ENCODE measurements around the gene CAMK2G.
"Not testable (repeated sequence)": the region's sequence is repeated elsewhere in the genome, so short reads cannot be mapped to it uniquely, and the experiment has no call there.

The CAMK2G gene

DNA sequence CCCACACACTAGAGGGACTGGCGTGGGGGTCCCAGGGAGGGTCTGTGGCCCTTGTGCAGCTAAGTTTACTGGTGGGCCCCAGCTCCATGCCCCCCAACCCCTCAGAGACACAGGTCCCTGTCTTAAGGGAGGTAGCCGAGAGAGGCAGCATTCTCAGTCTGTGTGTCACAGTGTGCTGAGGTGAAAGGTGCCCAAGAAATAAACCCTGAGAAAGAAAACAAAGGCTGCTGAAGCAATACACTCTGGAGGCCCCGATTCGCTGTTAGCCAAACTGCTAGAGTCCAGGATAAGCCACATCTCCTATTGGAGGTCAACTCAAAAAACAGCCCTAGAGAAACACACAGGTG lies 34.3 kb downstream of the CAMK2G start:
- DNase-seq (ENCODE audit: low read depth), result no peak

DNA sequence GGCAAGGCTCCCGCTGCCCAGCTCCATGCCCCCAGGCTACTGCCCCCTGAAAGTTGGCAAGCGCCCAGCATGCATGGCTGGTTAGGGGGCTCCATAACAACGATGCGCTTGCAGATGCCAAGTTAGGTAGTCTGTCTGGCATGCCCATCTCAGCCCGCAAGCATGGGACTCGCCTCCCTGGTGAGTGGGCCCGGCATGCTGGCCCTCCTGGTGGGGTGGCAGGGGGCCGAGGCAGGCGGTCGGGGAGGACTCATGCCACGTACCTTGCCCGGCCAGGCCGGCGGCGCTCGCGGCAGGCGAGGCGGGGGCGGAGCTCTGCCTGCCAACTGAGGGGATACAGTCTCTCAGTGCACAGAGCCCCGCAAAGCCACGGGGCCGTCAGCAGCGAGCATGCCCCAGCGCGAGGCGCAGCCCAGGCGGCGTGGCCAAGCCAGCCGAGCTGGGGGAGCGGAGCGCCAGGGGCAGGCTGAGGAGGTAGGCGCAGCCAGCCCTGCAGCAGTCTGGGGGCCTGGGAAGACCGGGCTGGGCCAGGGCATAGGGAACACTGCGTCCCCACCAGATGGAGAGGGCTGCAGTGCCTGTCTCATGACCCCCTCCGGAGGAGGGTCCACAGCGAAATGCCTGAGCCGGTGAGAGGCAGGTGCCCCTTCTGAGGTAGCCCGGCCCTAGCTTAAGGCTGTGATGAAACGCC lies 34.9 kb downstream of the CAMK2G start:
- no peak for DNase-seq (ENCODE audit: low read depth)

- no peak for DNase-seq (ENCODE audit: low read depth)
These were observed 35.5 kb downstream of the CAMK2G start for GRCh38 chr10:73838827-73839226.

- no peak for DNase-seq (ENCODE audit: low read depth)
These were observed 36.3 kb downstream of the CAMK2G start for GRCh38 chr10:73838008-73838567.

DNA sequence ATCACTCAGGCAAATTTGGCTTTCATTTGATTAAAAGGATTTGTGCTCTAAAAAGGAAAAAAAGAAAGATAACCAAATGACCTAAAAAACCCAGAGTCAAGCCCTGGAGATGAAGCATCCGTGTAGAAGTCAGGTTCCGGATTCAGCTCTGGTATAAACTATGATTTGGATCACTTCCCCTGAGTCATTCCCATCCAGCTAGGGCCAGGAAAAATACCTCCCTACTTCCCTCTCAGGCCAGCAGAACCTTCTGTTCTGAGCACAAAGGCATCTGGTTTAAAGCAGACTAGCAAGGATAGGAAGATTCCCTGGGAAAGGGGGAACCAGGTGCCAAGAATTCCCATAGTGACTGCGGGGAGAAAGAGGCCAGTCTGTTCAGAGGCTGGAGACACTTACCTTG lies 37.3 kb downstream of the CAMK2G start:
- DNase-seq (ENCODE audit: low read depth), result peak; percentile 50

DNA sequence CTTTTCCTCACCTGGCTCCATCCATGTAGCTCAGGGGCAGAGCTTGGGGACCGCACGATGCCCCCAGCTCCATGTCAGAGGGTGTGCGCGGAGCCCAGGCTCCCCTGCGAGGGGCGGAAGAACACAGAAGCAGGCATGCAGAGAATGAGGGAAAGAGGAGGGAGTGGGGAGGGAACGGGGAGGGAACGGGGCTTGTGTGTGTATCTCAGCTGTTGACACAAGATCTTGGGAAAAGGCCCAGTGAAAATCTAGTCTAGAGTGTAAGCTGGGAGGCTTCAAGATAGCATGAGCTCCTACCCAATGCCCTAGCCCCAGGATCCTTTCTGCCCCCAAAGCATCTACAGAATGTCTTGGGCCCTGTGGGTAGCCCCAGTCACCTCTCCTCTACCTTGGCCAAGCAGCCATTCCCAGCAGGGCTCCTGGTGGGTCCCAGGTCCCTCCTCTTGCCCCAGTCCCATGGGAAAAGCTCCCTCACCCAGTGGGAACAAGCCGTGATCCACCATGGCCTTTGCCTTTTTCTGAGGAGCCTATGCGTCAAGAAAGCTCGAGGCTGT lies 37.9 kb downstream of the CAMK2G start:
- DNase-seq (ENCODE audit: low read depth), result no peak

DNA sequence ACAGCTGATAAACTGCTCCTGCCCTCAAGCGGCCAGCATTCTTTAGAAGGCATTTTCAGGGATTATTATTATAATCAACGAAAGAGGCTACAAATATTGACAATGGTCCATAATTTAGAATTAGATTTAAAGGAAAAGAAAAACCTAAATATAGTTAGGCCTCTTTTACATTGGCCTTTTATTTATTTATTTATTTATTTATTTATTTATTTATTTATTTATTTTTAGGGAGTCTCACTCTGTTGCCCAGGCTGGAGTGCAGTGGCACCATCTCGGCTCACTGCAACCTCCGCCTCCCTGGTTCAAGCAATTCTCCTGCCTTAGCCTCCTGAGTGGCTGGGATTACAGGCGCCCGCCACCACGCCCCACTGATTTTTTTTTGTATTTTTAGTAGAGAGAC lies 45.3 kb downstream of the CAMK2G start:
- not testable (repeated sequence) for DNase-seq (ENCODE audit: low read depth)

GRCh38 chr10:73828161-73828560 lies 46.2 kb downstream of the CAMK2G start:
- no peak for DNase-seq (ENCODE audit: low read depth)

DNA sequence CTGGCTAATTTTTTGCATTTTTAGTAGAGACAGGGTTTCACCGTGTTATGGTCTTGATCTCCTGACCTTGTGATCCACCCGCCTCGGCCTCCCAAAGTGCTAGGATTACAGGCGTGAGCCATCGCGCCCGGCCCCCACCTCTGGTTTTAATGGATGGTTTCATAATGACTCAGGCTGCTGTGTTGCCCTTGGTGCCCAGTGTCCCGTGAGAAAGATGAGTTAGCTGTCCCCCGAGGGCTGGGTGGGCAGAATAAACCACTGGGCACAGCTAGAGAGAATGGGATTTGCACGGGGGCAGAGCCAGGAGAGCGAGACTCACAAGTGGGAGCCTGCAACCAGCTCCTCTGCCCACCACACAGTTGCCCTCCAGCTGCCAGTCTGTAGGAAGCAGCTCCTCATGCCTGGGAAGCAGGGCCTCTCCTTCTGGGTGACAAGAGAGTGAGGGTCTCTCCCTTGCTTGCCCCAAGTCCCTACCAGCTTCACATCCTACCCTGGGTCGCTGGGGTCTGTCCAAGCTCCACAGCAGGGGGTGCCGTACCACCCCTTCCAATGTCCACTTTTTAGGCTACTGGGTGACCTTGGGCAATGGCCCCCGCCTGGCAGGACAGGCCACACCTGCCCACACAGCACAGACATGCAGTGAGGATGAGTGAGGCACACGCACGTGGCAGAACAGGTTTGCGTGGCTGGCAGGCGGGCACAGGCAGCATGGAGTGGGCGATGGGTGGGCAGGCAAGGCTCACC lies 46.8 kb downstream of the CAMK2G start:
- no peak for DNase-seq (ENCODE audit: low read depth)

DNA sequence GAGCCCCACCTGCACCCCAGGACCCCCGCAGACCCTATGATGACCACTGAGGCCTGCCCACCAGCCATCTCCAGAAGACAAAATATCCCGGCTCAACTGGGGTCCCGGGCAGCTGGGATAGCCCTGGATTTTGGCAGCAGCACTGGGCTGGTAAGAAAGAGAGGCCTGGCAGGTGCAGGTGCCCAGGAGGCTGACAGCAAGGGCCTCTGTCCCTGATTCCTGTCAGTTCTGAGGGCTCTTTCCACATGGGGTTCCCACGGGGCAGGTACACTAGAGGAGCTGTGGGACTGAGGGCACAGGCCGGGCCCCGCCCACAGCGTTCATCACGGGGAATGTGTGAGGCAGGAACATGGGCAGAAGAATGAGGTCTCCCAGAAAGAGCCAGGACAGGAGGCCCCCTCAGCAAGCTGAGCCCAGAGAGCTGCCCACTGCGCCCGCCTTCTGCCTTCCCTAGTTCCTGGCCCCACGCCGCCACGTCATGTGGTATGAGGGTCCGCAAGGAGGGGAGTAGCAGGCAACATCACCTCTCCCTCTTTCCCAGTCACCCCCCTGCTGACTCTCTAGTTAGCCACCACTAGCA lies 50.1 kb downstream of the CAMK2G start:
- DNase-seq (ENCODE audit: low read depth), result no peak

DNA sequence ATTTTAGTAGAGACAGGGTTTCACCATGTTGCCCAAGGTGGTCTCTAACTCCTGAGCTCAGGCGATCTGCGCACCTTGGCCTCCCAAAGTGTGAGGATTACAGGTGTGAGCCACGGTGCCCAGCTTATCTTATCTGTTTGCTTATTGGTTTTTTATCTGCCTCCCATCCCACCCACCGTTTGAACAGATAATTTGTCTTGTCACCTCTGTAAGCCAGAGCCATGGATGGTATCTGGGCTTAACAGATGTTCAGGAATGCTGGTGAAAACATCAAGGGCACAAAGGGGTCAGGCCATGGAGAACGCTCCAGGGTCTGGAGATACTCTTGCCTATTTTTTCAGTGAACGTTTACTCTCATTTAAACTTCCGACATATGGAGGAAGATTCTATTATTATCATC lies 51.0 kb downstream of the CAMK2G start:
- no peak for DNase-seq (ENCODE audit: low read depth)

DNA sequence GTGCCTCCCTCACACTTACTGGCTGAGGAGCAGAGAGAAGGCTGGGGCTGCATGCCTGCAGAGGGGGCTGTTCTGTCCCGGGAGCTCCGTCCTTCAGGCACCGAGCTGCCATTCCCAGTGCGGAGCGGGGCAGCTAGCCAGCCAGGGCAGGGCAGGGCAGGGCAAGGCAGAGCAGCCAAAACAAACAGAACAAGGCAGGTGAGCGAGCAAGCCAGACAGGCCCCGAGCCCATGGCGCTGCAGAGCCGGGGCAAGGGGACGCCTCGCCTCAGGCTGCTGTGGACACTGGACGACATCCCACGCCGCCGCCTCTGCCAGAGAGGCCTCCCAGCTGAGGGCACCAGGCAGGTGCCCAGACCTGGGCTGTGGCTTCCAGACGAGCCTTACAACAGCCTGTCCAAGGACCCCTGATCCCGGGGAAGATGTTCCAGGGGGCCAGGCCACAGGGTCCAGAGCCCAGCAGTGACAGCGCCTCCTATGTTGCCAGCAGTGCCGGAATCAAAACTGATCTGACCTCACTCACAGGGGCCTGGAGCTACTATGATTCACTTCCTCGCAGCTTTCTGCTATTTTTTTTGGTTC lies 54.8 kb downstream of the CAMK2G start:
- no peak for DNase-seq (ENCODE audit: low read depth)

GRCh38 chr10:73819081-73819480 lies 55.3 kb downstream of the CAMK2G start:
- DNase-seq (ENCODE audit: low read depth), result no peak

DNA sequence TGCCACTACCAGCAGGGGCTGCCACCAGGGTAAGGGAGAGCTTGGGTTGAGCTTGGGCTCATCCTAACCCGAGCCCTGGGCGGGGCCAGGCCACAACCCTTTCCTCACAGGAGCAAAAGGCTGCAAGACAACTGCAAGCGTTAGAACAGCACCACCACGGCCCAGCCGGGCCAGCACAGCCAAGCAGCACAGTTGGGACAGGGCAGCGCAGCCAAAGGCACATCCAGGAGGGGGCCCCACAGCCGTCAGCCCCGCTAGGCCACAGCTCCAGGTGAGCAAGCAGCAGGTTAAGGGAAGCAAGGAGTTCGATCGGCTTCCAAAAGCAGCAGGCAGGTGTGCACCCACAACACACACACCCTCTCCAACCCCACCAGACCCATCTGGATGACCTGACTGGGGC lies 56.0 kb downstream of the CAMK2G start:
- DNase-seq (ENCODE audit: low read depth), result no peak

GRCh38 chr10:73817826-73818225 lies 56.5 kb downstream of the CAMK2G start:
- DNase-seq (ENCODE audit: low read depth), result no peak

- no peak for DNase-seq (ENCODE audit: low read depth)
These were observed 57.2 kb downstream of the CAMK2G start for GRCh38 chr10:73816917-73817729.

DNA sequence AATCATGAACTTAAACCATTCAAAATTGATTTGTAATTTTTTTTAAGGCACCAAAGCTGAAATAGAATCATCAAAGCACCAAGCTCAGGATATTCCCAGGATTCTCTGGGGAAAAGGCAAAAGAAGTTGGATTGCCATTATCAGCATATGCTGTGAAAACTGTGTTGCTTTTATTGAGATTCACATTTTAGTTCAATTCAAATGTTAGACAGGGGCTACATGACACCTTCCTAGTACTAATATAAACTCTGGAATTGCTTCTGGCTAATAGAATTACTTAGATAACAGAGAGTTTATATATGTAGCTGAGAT lies 58.7 kb downstream of the CAMK2G start:
- DNase-seq (ENCODE audit: low read depth), result no peak

GRCh38 chr10:73814896-73815718 lies 59.2 kb downstream of the CAMK2G start:
- no peak for DNase-seq (ENCODE audit: low read depth)

DNA sequence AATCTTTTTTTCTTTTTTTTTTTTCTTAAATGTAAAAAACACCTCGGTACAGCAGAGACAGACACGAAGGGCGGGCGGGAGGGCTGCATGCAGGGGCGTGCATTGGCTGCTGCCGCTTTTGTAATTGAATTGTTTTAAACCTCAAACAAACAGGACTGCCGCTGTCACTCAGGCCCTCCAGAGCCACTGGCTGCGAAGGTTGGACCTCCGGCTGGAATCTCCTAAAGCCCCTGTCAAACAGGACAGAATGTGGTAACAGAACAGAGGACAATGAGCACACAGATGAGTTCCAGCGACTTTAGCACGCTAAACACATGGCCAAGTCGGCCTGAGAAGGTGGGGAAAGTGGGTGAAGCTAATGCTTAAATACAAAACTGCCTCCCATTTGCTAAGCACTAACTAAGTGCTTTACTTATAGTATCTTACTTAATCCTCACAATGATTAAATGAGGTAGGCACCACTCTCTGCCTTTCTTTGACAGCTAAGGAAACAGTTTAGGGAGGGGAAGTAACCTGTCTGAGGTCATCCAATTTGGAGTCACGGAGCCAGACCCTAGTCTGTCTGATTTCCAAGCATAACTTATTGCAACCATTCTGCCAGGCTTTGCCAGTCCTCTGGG lies 60.0 kb downstream of the CAMK2G start:
- no peak for DNase-seq (ENCODE audit: low read depth)

GRCh38 chr10:73813333-73813732 lies 61.0 kb downstream of the CAMK2G start:
- DNase-seq (ENCODE audit: low read depth), result no peak

GRCh38 chr10:73812657-73813056 lies 61.7 kb downstream of the CAMK2G start:
- no peak for DNase-seq (ENCODE audit: low read depth)

Data from stromal cell of bone marrow (primary cell).